Thoracic aorta (tissue), 2 donors: Measurements from ENCODE around the gene SRGAP2C. TPM values are rescaled to one million over a fixed set of nuclear protein-coding genes. Genes with fewer than 3 reads are reported as not detected.
"Not testable (repeated sequence)": the region's sequence is repeated elsewhere in the genome, so short reads cannot be mapped to it uniquely, and the experiment has no call there.

ENCODE experiments used
- ATAC-seq: fragments of 150-250 bp; one replicate; pipeline ENCODE4 v1.8.0; 2017; ENCODE audit warnings: low read depth; ENCODE audit not compliant: insufficient number of reproducible peaks, low FRiP score
- DNase-seq: peaks from one replicate; pipeline ENCODE4 v3.0.0-alpha.2; 2020; ENCODE audit warnings: low spot score
- H3K27ac ChIP-seq, 2 donors: fragments of 200-600 bp; sonication (generic); 1 replicate in 1 of 2; 2 replicates in 1 of 2; pipeline ENCODE4 v1.5.1; 2016; ENCODE audit warnings: mild to moderate bottlenecking in 2 of 2, moderate library complexity in 2 of 2
- H3K27me3 ChIP-seq: fragments of 200-600 bp; sonication (generic); replicated peaks from 2 replicates; pipeline ENCODE4 v1.6.0; 2016; ENCODE audit warnings: mild to moderate bottlenecking; ENCODE audit not compliant: insufficient read depth
- H3K36me3 ChIP-seq: fragments of 200-600 bp; sonication (generic); one replicate; pipeline ENCODE4 v1.5.1; 2016
- H3K4me1 ChIP-seq, 2 donors: fragments of 200-600 bp; sonication (generic); 1 replicate in 1 of 2; 2 replicates in 1 of 2; pipeline versions ENCODE4 v1.5.1 to v1.6.0; 2016; ENCODE audit warnings: low read depth in 2 of 2, mild to moderate bottlenecking in 1 of 2; ENCODE audit not compliant: control insufficient read depth in 1 of 2
- H3K4me3 ChIP-seq: fragments of 200-600 bp; sonication (generic); 2 replicates; pipeline ENCODE4 v1.5.1; 2016; ENCODE audit warnings: mild to moderate bottlenecking
- H3K9me3 ChIP-seq: fragments of 200-600 bp; sonication (generic); 2 replicates; pipeline ENCODE4 v1.5.1; 2016
- total RNA-seq, 2 donors: library from RNA; depleted of rRNA; stranded (reverse); fragments of >200 nt; gene quantifications; one replicate each; pipeline versions ENCODE4 v1.1.0 to v1.2.3, GENCODE V29; 2016
- TF ChIP-seq, protein P1 (sequence below): fragments of 200-600 bp; sonication (generic); IDR thresholded peaks from one replicate; pipeline ENCODE4 v1.5.1; 2019; ENCODE audit warnings: antibody characterized with exemption

Gene SRGAP2C
- total RNA-seq, 2 donors from 2014 or later: 19.1 to 27.7 TPM

- not testable (repeated sequence) for ATAC-seq, H3K4me1 ChIP-seq, DNase-seq, H3K27me3 ChIP-seq, H3K27ac ChIP-seq, H3K9me3 ChIP-seq, H3K4me3 ChIP-seq, H3K36me3 ChIP-seq
Observed at GRCh38 chr1:121433517-121433916, 248.7 kb downstream of the SRGAP2C start.

- H3K27me3 ChIP-seq, H3K9me3 ChIP-seq, H3K36me3 ChIP-seq, H3K4me3 ChIP-seq, DNase-seq, H3K4me1 ChIP-seq, H3K27ac ChIP-seq, ATAC-seq: not testable (repeated sequence)
Observed at GRCh38 chr1:121438862-121439261, 254.1 kb downstream of the SRGAP2C start.

DNA sequence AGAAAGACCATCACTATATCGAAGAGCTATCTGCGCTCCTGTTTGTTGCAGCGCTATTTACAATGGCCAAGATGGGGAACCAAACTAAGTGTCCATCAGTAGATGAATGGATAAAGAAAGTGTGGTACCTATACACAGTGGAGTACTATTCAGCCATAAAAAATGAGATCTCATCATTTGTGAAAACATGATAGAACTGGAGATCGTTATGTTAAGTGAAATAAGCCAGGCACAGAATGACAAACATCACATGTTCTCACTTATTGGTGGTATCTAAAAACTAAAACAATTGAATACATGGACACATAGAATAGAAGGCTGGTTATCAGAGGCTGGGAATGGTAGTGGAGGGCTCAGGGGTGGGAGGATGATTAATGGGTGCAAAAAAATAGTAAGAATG is 256.2 kb downstream of the SRGAP2C start:
- Histone ChIP-seq H3K4me1 (no peaks in the 10 kb centered on the region), H3K27ac (no peak overlapping the region), H3K27me3 (no peaks in the 10 kb centered on the region), H3K4me3 (no peak overlapping the region), H3K9me3 (no peaks in the 10 kb centered on the region), H3K36me3 (no peaks in the 10 kb centered on the region)
- no peak for ATAC-seq
- DNase-seq: no peak
- TF ChIP-seq, protein P1, sequence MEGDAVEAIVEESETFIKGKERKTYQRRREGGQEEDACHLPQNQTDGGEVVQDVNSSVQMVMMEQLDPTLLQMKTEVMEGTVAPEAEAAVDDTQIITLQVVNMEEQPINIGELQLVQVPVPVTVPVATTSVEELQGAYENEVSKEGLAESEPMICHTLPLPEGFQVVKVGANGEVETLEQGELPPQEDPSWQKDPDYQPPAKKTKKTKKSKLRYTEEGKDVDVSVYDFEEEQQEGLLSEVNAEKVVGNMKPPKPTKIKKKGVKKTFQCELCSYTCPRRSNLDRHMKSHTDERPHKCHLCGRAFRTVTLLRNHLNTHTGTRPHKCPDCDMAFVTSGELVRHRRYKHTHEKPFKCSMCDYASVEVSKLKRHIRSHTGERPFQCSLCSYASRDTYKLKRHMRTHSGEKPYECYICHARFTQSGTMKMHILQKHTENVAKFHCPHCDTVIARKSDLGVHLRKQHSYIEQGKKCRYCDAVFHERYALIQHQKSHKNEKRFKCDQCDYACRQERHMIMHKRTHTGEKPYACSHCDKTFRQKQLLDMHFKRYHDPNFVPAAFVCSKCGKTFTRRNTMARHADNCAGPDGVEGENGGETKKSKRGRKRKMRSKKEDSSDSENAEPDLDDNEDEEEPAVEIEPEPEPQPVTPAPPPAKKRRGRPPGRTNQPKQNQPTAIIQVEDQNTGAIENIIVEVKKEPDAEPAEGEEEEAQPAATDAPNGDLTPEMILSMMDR: no peak

Other genes starting within 250 kb of the SRGAP2C start
- gene FAM72B, start 635 bp upstream of the SRGAP2C start, total RNA-seq: under 1 TPM; 0.27 to 0.42 TPM